Activated CD8-positive, alpha-beta memory T cell treated with anti-CD3 and anti-CD28 coated beads for 1 hour (primary cell): Measurements from ENCODE around the gene USP24.
"Not testable (repeated sequence)": the region's sequence is repeated elsewhere in the genome, so short reads cannot be mapped to it uniquely, and the experiment has no call there.

Experiments
- DNase-seq, 2 donors: peaks; one replicate each; pipeline ENCODE4 v3.0.0-alpha.2; 2020; ENCODE audit warnings: low read depth in 1 of 2; ENCODE audit errors: extremely low read depth in 1 of 2

USP24 gene

GRCh38 chr1:55200667-55201066, 14.5 kb downstream of the USP24 start:
- DNase-seq = no peak

- not testable (repeated sequence) for DNase-seq
These were observed 15.4 kb downstream of the USP24 start for GRCh38 chr1:55199735-55200134.

GRCh38 chr1:55198044-55198443, 17.1 kb downstream of the USP24 start:
- DNase-seq = no peak

GRCh38 chr1:55197099-55197498, 18.1 kb downstream of the USP24 start:
- no peak for DNase-seq

- no peak for DNase-seq
These were observed 18.6 kb downstream of the USP24 start for GRCh38 chr1:55196433-55197035.

GRCh38 chr1:55195521-55196233, 19.5 kb downstream of the USP24 start:
- no peak for DNase-seq

- DNase-seq = no peak
These were observed 20.3 kb downstream of the USP24 start for GRCh38 chr1:55194851-55195250.

GRCh38 chr1:55192093-55192492, 23.1 kb downstream of the USP24 start:
- DNase-seq = no peak

- DNase-seq = not testable (repeated sequence)
These were observed 23.8 kb downstream of the USP24 start for GRCh38 chr1:55191219-55191952.

- DNase-seq = no peak
These were observed 25.1 kb downstream of the USP24 start for GRCh38 chr1:55190109-55190508.

GRCh38 chr1:55188909-55189308, 26.3 kb downstream of the USP24 start:
- no peak for DNase-seq

GRCh38 chr1:55185832-55186231, 29.3 kb downstream of the USP24 start:
- DNase-seq = no peak

- DNase-seq = no peak
These were observed 30.3 kb downstream of the USP24 start for GRCh38 chr1:55184859-55185258.

- no peak for DNase-seq
These were observed 33.5 kb downstream of the USP24 start for GRCh38 chr1:55181666-55182065.

- no peak for DNase-seq
These were observed 35.0 kb downstream of the USP24 start for GRCh38 chr1:55180075-55180670.

- no peak for DNase-seq
These were observed 35.9 kb downstream of the USP24 start for GRCh38 chr1:55179177-55179835.

GRCh38 chr1:55172687-55173086, 42.5 kb downstream of the USP24 start:
- DNase-seq = no peak

- no peak for DNase-seq
These were observed 42.9 kb downstream of the USP24 start for GRCh38 chr1:55172272-55172671.

- DNase-seq = no peak
These were observed 43.5 kb downstream of the USP24 start for GRCh38 chr1:55171694-55172093.

- no peak for DNase-seq
These were observed 44.7 kb downstream of the USP24 start for GRCh38 chr1:55170426-55170825.

GRCh38 chr1:55169126-55169525, 46.0 kb downstream of the USP24 start:
- no peak for DNase-seq
